GM19328 (cell line): ENCODE measurements around the gene NDST1.

Experiments
- ATAC-seq: cut with Tn5 transposase; IDR thresholded peaks from one replicate; pipeline ENCODE4 v1.9.1; 2021; ENCODE audit warnings: mild to moderate bottlenecking, moderate library complexity; ENCODE audit not compliant: unreplicated experiment

NDST1 gene

GRCh38 chr5:150521939-150522503 is 14.1 kb downstream of the NDST1 start:
- no peak for ATAC-seq

- no peak for ATAC-seq
These were observed 14.8 kb downstream of the NDST1 start for GRCh38 chr5:150522504-150523414.

DNA sequence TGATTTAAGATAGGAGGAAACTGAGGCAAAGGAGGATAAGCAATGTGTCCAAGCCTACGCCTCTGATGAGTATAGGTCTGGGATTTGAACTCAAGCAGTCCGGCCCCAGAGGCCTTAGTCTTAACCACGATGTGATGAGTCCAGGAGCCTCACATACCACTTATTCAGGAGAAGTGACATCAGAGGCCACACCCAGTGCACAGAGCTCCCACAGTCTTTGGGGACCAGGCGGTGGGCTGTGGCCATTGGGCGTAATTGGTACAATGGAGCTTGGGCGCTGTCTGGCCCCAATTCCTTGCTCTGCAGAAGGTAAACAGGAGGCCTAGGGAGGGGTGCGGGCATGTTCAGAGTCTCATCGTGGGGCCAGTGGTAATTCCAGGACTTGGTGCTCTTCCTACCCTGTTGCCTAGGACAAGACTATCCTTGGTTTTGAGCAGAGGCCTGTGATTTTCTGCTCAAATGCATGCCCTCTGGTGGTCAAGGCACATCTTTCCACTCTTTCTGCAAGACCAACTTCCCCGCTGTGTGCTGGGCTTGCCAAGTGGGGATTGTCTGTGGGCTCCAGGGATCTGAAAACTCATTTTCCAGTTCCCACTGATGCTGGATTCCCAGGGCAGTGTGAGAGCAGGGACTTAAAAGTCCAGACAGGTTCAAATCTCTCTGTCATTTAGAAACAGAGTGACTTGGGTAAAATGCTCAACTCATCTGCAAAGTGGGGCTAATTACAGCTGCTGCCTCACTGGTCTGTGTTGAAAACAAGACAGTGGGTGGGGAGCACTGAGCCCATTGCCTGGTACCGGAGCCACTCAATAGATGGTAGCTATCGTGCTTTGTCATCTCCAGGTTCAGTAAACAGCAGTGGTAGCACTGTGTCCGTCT is 15.8 kb downstream of the NDST1 start:
- ATAC-seq = no peak

GRCh38 chr5:150525163-150525562 is 17.2 kb downstream of the NDST1 start:
- no peak for ATAC-seq

- ATAC-seq = no peak
These were observed 17.9 kb downstream of the NDST1 start for GRCh38 chr5:150525781-150526180.

- ATAC-seq = no peak
These were observed 19.1 kb downstream of the NDST1 start for GRCh38 chr5:150527038-150527437.

DNA sequence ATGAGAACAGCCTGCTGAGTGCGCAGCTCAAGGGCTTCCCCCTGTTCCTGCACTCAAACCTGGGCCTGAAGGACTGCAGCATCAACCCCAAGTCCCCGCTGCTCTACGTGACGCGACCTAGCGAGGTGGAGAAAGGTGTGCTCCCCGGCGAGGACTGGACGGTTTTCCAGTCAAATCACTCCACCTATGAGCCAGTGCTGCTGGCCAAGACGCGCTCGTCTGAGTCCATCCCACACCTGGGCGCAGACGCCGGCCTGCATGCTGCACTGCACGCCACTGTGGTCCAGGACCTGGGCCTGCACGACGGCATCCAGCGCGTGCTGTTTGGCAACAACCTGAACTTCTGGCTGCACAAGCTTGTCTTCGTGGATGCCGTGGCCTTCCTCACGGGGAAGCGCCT is 19.9 kb downstream of the NDST1 start:
- no peak for ATAC-seq

DNA sequence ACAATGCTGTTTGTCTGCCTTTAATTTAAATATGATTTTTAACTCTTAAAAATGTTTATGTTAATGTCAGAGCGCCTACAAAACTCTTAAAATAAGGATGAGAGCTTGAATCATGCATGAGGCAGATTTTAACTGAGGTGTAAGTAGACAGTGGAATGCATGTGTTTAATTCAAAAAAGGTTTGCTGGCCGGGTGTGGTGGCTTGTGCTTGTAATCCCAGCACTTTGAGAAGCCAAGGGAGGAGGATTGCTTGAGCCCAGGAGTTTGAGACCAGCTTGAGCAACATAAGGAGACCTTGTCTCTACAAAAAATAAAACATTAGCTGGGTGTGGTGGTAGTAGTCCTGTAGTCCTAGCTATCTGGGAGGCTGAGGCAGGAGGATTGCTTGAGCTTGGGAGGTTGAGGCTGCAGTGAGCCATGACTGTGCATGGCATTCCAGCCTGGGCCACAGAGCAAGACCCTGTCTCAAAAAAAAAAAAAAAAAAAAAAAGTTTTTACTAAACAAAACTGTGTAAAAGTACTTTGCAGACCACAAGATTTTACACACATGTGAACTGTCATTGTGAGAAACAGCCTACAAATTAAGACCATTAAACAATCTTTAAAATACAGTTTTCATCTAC is 21.1 kb downstream of the NDST1 start:
- ATAC-seq = no peak

GRCh38 chr5:150529555-150529954 is 21.6 kb downstream of the NDST1 start:
- no peak for ATAC-seq

DNA sequence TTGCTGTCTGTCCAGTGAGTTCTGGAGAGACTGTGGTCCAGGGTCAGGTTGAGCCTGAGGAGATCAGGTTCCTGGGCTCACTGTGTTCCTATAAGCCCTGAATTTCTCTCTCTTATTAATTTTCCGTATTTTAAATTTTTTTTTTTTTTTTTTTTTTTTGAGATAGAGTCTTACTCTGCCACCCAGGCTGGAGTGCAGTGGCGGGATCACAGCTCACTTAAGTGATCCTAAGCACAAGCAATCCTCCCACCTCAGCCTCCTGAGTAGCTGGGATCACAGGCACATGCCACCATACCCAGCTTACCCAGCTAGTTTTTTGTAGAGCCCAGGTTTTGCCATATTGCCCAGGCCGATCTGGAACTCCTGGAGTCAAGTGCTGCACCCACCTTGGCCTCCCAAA is 22.5 kb downstream of the NDST1 start:
- ATAC-seq = no peak

GRCh38 chr5:150530951-150531588 is 23.1 kb downstream of the NDST1 start:
- ATAC-seq = no peak

DNA sequence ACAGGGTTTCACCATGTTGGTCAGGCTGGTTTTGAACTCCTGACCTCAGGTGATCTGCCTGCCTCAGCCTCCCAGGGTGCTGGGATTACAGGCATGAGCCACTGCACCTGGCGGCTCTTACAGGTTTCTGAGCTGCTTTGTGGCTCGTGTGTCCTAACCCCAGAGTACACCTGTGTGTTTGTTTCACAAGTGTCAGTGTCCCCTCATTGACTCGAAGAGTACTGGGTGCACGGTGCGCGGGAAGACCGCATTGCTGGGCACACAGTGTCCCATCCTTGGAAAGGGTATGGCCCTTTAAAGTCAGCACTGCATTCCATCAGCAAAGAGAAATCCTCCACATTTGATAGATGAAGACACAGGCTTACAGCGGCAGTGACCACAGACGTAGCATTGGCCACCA is 23.8 kb downstream of the NDST1 start:
- no peak for ATAC-seq

- no peak for ATAC-seq
These were observed 24.2 kb downstream of the NDST1 start for GRCh38 chr5:150532151-150532550.

GRCh38 chr5:150532996-150533395 is 25.1 kb downstream of the NDST1 start:
- ATAC-seq = no peak

DNA sequence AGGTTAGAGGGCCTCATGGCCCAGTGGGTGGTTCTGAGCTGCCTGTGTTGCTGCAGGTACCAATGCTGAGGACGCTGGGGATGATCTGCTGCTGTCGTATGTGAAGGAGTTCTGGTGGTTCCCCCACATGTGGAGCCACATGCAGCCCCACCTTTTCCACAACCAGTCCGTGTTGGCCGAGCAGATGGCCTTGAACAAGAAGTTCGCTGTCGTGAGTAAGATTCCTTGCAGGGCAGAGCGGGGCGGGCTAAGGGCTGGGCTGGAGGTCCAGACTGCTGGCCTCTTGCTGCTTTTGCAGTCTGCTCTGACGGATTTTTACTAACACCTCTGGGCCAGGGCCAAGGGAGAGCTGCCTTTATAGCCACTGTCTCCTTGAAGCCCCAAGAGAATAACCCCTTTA is 26.9 kb downstream of the NDST1 start:
- no peak for ATAC-seq

GRCh38 chr5:150535611-150536010 is 27.7 kb downstream of the NDST1 start:
- no peak for ATAC-seq

DNA sequence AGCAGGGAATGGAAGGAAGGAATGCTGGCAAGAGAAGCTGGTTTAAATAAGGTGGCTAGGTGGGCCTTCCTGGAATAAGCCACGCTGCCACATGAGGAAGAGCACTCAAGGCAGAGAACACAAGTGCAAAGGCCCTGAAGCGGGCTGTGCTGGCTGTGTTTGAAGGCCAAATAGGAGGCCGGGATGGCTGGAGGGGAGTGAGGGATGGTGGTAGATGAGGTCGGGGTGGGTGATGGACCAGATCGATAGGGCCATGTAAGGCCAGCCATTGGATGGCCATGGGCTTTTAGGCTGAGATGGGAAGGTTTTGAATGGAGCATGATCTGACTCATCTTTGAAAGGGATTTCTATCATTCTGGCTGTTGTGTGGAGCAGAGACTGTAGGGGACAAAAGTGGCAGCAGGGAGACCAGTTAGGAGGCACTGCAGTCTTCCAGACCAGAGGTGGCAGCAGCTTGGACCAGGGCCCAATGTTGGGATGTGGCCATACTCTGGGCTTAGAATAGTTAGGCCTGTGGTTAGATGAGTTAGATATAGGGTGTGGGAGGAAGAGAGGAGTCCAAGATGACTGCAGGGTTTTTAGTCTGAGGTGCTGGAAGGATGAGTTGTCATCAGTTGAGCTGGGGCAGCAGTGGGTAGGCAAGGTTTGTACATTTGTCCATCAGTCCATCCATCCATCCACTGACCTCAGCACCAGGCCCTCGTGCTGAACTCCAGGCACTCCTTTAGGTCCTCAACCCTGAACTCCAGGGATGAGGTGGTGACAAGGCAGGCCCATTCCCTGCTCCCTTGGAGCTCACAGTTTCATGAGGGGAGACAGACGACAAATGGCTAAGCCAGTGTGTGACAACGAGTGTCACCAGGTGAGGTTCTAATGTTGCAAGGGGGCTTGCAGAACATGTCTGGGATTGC is 30.3 kb downstream of the NDST1 start:
- ATAC-seq = no peak

- ATAC-seq = no peak
These were observed 31.3 kb downstream of the NDST1 start for GRCh38 chr5:150539206-150539605.

DNA sequence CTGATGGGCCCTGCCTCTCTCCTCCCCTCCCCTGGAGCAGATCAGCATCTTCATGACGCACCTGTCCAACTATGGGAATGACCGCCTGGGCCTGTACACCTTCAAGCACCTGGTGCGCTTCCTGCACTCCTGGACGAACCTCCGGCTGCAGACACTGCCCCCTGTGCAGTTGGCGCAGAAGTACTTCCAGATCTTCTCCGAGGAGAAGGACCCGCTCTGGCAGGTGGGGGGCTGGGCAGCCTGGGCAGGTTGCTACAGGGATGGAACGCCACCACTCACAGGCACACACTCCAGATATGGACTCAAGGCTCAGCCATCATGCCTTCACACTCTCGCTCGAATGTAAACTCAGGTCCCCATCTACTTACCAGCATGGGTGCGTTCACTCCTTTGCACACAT is 32.1 kb downstream of the NDST1 start:
- no peak for ATAC-seq
